ENCODE measurements around the gene PNMA3.

PNMA3 gene

DNA sequence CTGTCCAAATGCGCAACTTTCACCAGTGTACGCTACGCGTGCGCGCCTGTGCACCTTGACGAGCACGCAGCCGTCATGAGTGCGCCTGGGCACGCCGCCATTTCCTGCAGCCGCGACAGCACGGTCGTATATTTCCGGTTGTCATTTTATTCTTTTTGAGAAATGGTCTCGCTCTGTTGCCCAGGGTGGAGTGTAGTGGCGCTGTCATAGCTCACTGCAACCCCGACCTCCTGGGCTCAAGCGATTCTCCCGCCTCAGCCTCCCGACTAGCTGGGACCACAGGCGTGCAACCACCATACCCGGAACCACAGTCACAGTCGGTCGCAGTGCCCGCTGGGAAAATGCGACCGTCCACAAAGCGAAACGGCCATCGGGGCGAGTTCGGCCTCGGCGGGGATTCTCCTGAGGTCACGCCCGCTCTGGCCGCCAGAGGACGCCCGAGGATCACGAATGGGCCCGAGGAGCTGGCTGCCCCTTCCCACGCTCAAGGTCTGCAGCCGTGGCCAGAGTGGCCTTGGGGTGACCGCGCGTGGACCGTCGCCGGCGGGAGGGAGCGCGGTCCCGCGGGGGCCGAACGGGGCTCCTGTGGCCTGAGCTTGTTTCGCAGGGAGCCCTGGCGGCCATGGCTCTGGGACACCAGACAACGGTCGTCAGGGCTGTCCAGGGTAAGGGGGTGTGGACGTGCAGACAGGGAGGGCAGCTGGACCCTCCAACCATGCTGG lies 23.7 kb upstream of the PNMA3 start:
- TF ChIP-seq, protein P1, sequence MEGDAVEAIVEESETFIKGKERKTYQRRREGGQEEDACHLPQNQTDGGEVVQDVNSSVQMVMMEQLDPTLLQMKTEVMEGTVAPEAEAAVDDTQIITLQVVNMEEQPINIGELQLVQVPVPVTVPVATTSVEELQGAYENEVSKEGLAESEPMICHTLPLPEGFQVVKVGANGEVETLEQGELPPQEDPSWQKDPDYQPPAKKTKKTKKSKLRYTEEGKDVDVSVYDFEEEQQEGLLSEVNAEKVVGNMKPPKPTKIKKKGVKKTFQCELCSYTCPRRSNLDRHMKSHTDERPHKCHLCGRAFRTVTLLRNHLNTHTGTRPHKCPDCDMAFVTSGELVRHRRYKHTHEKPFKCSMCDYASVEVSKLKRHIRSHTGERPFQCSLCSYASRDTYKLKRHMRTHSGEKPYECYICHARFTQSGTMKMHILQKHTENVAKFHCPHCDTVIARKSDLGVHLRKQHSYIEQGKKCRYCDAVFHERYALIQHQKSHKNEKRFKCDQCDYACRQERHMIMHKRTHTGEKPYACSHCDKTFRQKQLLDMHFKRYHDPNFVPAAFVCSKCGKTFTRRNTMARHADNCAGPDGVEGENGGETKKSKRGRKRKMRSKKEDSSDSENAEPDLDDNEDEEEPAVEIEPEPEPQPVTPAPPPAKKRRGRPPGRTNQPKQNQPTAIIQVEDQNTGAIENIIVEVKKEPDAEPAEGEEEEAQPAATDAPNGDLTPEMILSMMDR (IDR thresholded peaks at IDR 0.05): peak; percentile 74
- Histone ChIP-seq H3K4me3 (peak overlapping the region; percentile 65), H3K27ac (peak overlapping the region in 1 of 2 donors; percentile 16)
- DNase-seq (ENCODE audit: low spot score): no peak

DNA sequence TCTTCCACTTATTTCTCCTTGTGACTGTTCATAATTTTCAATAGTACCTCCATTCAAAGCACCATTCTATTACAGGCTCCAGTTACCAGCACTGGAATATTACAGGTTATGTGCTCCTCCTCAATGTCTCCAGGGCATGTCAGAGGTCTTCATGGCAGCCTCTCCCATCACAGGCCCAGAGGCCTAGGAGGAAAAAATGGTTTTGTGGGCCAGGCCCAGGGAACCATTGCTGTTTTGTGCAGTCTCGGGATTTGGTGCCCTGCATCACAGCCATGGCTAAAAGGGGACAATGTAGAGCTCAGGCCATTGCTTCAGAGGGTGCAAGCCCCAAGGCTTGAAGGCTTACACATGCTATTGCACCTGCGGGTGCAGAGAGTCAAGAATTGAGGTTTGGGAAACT lies 7.2 kb upstream of the PNMA3 start:
- no peak for DNase-seq (ENCODE audit: low spot score)
- Histone ChIP-seq H3K27ac (no peak overlapping the region), H3K4me3 (no peak overlapping the region)
- TF ChIP-seq, protein P1 (IDR thresholded peaks at IDR 0.05): no peak

DNA sequence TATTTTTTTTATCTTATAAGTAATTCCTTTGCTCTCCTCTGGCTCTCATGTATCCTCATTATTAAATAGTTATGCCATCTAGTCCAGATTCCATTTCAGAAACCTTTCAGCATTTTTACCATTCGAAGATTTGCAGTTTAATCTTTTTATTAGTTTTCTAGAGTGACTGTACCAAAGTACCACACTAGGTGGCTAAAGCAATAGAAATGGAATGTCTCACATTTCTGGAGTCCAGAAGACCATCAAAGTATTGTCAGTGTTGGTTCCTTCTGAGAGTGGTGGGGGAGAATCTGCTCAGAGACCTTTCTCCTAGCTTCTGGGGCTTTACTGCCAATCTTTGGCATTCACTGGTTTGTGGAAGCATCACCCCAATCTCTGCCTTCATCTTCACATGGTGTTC lies 3.7 kb upstream of the PNMA3 start:
- DNase-seq (ENCODE audit: low spot score): no peak
- Histone ChIP-seq H3K4me3 (no peak overlapping the region), H3K27ac (no peak overlapping the region)
- TF ChIP-seq, protein P1 (IDR thresholded peaks at IDR 0.05): no peak

- Histone ChIP-seq H3K4me3 (no peak overlapping the region), H3K27ac (no peak overlapping the region)
- no peak for DNase-seq (ENCODE audit: low spot score)
- TF ChIP-seq, protein P1 (IDR thresholded peaks at IDR 0.05): no peak
Observed at GRCh38 chrX:153057281-153057680, 1.0 kb downstream of the PNMA3 start.

GRCh38 chrX:153059191-153060094 lies 3.2 kb downstream of the PNMA3 start:
- no peak for DNase-seq (ENCODE audit: low spot score)
- TF ChIP-seq, protein P1 (IDR thresholded peaks at IDR 0.05): no peak
- Histone ChIP-seq H3K27ac (no peak overlapping the region), H3K4me3 (no peak overlapping the region)

DNA sequence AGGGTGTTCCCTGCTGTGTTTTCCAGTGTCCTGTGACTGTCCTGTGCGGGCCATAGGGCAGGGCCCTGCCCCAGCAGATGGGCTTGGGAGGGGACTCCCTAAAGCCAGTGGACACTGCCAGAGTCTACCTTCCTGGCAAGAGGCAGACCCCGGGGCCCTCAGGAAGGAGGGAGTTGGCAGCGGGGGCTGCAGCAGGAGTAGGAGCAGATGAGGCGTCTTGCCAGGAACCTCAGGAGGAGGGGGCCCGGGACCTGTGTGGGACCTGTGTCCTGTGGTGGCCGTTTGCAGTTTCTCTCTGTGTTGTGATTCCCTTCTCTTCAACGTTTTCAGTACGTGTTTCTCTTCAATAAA lies 3.8 kb downstream of the PNMA3 start:
- TF ChIP-seq, protein P1 (IDR thresholded peaks at IDR 0.05): no peak
- no peak overlapping the region for H3K27ac ChIP-seq
- no peak overlapping the region for H3K4me3 ChIP-seq
- DNase-seq (ENCODE audit: low spot score): no peak
